IMR-90 (cell line): Measurements from ENCODE around the gene RAPGEF5. TPM values are rescaled to one million over a fixed set of nuclear protein-coding genes. Genes with fewer than 3 reads are reported as not detected.

Source experiments
- ATAC-seq: fragments of 200-7000 bp; cut with Tn5 transposase; 2 replicates; pipeline ENCODE4 v1.9.1; 2020; ENCODE audit warnings: low read depth, mild to moderate bottlenecking, moderate library complexity
- BruUV-seq: library from RNA; stranded (reverse); fragments of 400-500 nt; replicated peaks from 2 replicates; lab custom pipeline; 2021; lab: Mats Ljungman, UMichigan
- CTCF ChIA-PET: fragments of 300-600 bp; formaldehyde crosslinking; extraction: SDS; loops from one replicate; lab custom pipeline; 2021; ENCODE audit warnings: antibody characterized with exemption; lab: Yijun Ruan, JAX
- POLR2A ChIA-PET: fragments of 300-600 bp; sonication (Branson Sonifier 250); formaldehyde crosslinking; loops from one replicate; lab custom pipeline; 2022; ENCODE audit warnings: antibody characterized with exemption; ENCODE audit not compliant: unreplicated experiment; lab: Charles Lee
- DNase-seq: peaks from one replicate; pipeline ENCODE4 v3.0.0; 2013
- H2AFZ ChIP-seq: replicated peaks from 2 replicates; pipeline ENCODE3; 2013; ENCODE audit warnings: low read length, mild to moderate bottlenecking; ENCODE audit not compliant: poor library complexity
- H2AK5ac ChIP-seq: 2 replicates; pipeline ENCODE4 v1.6.1; 2013; ENCODE audit warnings: low read depth, low read length, inconsistent platforms
- H2AK9ac ChIP-seq: replicated peaks from 2 replicates; pipeline ENCODE3; 2013; ENCODE audit warnings: mild to moderate bottlenecking, low read depth, low read length, moderate library complexity; ENCODE audit not compliant: poor library complexity
- H2BK120ac ChIP-seq: 2 replicates; pipeline ENCODE4 v1.6.1; 2013; ENCODE audit warnings: low read depth, low read length, inconsistent platforms
- H2BK15ac ChIP-seq: 3 replicates; pipeline ENCODE4 v1.6.1; 2013; ENCODE audit warnings: low read depth, low read length, inconsistent platforms
- H2BK20ac ChIP-seq: 2 replicates; pipeline ENCODE4 v1.6.1; 2013; ENCODE audit warnings: low read depth, mild to moderate bottlenecking, inconsistent platforms, low read length, moderate library complexity
- H2BK5ac ChIP-seq: 2 replicates; pipeline ENCODE4 v1.6.1; 2013; ENCODE audit warnings: mild to moderate bottlenecking, low read depth, low read length, inconsistent platforms; ENCODE audit not compliant: poor library complexity, severe bottlenecking
- H3K14ac ChIP-seq: replicated peaks from 2 replicates; pipeline ENCODE4 v1.6.1; 2013; ENCODE audit warnings: low read depth, low read length, inconsistent platforms
- H3K18ac ChIP-seq: 2 replicates; pipeline ENCODE4 v1.6.1; 2013; ENCODE audit warnings: low read depth, low read length, control low read depth
- H3K23ac ChIP-seq: 2 replicates; pipeline ENCODE4 v1.6.1; 2013; ENCODE audit warnings: low read depth, low read length, inconsistent platforms
- H3K27ac ChIP-seq: 2 replicates; pipeline ENCODE4 v1.5.1; 2013; ENCODE audit warnings: mild to moderate bottlenecking, control low read depth, low read length; ENCODE audit not compliant: insufficient read depth
- H3K27me3 ChIP-seq: 2 replicates; pipeline ENCODE4 v1.6.1; 2013; ENCODE audit warnings: low read length; ENCODE audit not compliant: control insufficient read depth, insufficient read depth
- H3K36me3 ChIP-seq: 2 replicates; pipeline ENCODE4 v1.6.1; 2013; ENCODE audit warnings: low read length, mixed read lengths; ENCODE audit not compliant: control insufficient read depth, insufficient read depth
- H3K4ac ChIP-seq: 2 replicates; pipeline ENCODE4 v1.6.1; 2013; ENCODE audit warnings: low read depth, low read length, inconsistent platforms
- H3K4me1 ChIP-seq: 2 replicates; pipeline ENCODE4 v1.6.1; 2013; ENCODE audit warnings: low read length, mixed read lengths; ENCODE audit not compliant: control insufficient read depth, insufficient read depth
- H3K4me2 ChIP-seq: 2 replicates; pipeline ENCODE4 v1.6.1; 2013; ENCODE audit warnings: low read depth, mild to moderate bottlenecking, control low read depth, low read length, moderate library complexity
- H3K4me3 ChIP-seq: 2 replicates; pipeline ENCODE4 v1.5.1; 2013; ENCODE audit warnings: low read depth, mild to moderate bottlenecking, control low read depth, low read length, moderate library complexity; ENCODE audit not compliant: insufficient read depth
- H3K56ac ChIP-seq: 2 replicates; pipeline ENCODE4 v1.6.1; 2013; ENCODE audit warnings: low read length, inconsistent platforms; ENCODE audit not compliant: insufficient read depth; ENCODE audit errors: extremely low read depth
- H3K79me1 ChIP-seq, 2 experiments: 2 replicates each; pipeline ENCODE4 v1.6.1; 2013; ENCODE audit warnings: low read length in 2 of 2, inconsistent platforms in 1 of 2, low read depth in 1 of 2
- H3K9ac ChIP-seq: 2 replicates; pipeline ENCODE4 v1.6.1; 2013; ENCODE audit warnings: low read depth, low read length, control low read depth
- H3K9me1 ChIP-seq: 2 replicates; pipeline ENCODE4 v1.6.1; 2013; ENCODE audit warnings: low read length, inconsistent platforms; ENCODE audit not compliant: insufficient read depth
- H3K9me3 ChIP-seq: 2 replicates; pipeline ENCODE4 v1.6.1; 2013; ENCODE audit warnings: low read length; ENCODE audit not compliant: control insufficient read depth, insufficient read depth
- H4K20me1 ChIP-seq: 2 replicates; pipeline ENCODE4 v1.6.1; 2013; ENCODE audit warnings: low read length, inconsistent platforms; ENCODE audit not compliant: insufficient read depth
- H4K5ac ChIP-seq: 2 replicates; pipeline ENCODE4 v1.6.1; 2013; ENCODE audit warnings: mild to moderate bottlenecking, low read depth, low read length, control low read depth
- H4K8ac ChIP-seq, 2 experiments: 2 replicates each; pipeline ENCODE4 v1.6.1; 2013; ENCODE audit warnings: low read depth in 2 of 2, low read length in 2 of 2, control low read depth in 1 of 2, inconsistent platforms in 1 of 2
- H4K91ac ChIP-seq: 2 replicates; pipeline ENCODE4 v1.6.1; 2013; ENCODE audit warnings: low read depth, low read length, inconsistent platforms; ENCODE audit not compliant: insufficient read depth
- CHD1 ChIP-seq: IDR thresholded peaks from 2 replicates; pipeline ENCODE4 v1.6.1; 2012; ENCODE audit warnings: low read depth, low read length, improper control_type of control experiment
- MAFK ChIP-seq: IDR thresholded peaks from 2 replicates; pipeline ENCODE4 v1.6.1; 2012; ENCODE audit warnings: low read depth, low read length, improper control_type of control experiment
- RAD21 ChIP-seq: IDR thresholded peaks from 2 replicates; pipeline ENCODE4 v1.6.1; 2012; ENCODE audit warnings: low read length, improper control_type of control experiment
- RCOR1 ChIP-seq: IDR thresholded peaks from 2 replicates; pipeline ENCODE4 v1.6.1; 2012; ENCODE audit warnings: mild to moderate bottlenecking, low read length, improper control_type of control experiment; ENCODE audit not compliant: insufficient replicate concordance
- RFX5 ChIP-seq: IDR thresholded peaks from 2 replicates; pipeline ENCODE4 v1.8.0; 2012; ENCODE audit warnings: low read depth, mild to moderate bottlenecking, low read length, moderate library complexity
- dilution Hi-C: fragments of 300-500 bp; cut with HindIII; formaldehyde crosslinking; loops from one replicate; pipeline ENCODE4 v1.14.3; 2018; ENCODE audit warnings: low sequenced_read_pairs; ENCODE audit not compliant: unreplicated experiment
- in situ Hi-C: fragments of 300-500 bp; cut with MboI; formaldehyde crosslinking; loops from 3 replicates; pipeline ENCODE4 v1.14.3; 2019; ENCODE audit warnings: low sequenced_read_pairs, inconsistent platforms, mixed read lengths
- intact Hi-C: fragments of 100-400 bp; cut with micrococcal nuclease; formaldehyde crosslinking; loops from 2 replicates; pipeline ENCODE4 v1.10.0; 2022
- polyA plus RNA-seq, 3 experiments: library from polyadenylated mRNA; depleted of rRNA; stranded (reverse); fragments of >200 nt; gene quantifications; 2 replicates each; pipeline ENCODE4 v1.2.3, GENCODE V29; 2012; ENCODE audit warnings: low replicate concordance in 1 of 3
- total RNA-seq: library from RNA; depleted of rRNA; stranded (reverse); fragments of >200 nt; gene quantifications from 2 replicates; pipeline ENCODE4 v1.2.3, GENCODE V29; 2012
- TF ChIP-seq, protein P1 (sequence below): fragments of 150-350 bp; IDR thresholded peaks from 2 replicates; pipeline ENCODE4 v1.6.1; 2016; ENCODE audit warnings: low read depth, mild to moderate bottlenecking, low read length, moderate library complexity, borderline replicate concordance

RAPGEF5 gene
- total and polyA plus RNA-seq, 2 of the 4 experiments (the other 2 are of a cell fraction), result 0.05 to 0.18 TPM

DNA sequence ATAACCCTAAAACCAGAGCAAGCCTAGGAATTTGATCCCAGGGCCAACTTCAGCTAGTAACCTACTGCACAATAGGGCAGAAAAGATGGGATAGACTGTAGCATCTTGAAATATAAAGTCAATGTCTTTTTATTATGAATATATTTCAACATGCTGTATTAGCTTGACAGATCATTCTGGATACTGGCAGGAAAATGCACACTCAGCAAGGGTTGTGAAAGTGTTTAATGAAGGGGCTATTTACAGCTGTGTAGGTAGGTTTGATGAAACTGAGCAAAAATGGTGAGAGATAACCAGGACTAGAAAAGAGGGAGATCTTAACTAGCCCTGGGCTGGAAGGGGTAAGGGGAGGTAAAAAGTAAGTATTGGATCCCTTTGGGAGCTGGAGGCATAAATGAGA lies 156.2 kb downstream of the RAPGEF5 start:
- Histone ChIP-seq H2AFZ (no peak overlapping the region), H2BK15ac (no peak overlapping the region), H3K9me3 (no peaks in the 10 kb centered on the region), H4K8ac (no peak overlapping the region), H2BK5ac (no peak overlapping the region), H2AK5ac (no peak overlapping the region), H3K18ac (no peak overlapping the region), H2AK9ac (no peak overlapping the region), H4K20me1 (no peaks in the 10 kb centered on the region), H4K5ac (no peak overlapping the region), H3K27me3 (peaks cover 4% of the 10 kb centered on the region), H3K9me1 (no peaks in the 10 kb centered on the region), H3K27ac (no peak overlapping the region), H3K4me3 (no peak overlapping the region), H3K4me1 (no peaks in the 10 kb centered on the region), H4K91ac (no peak overlapping the region), H3K56ac (no peak overlapping the region), H2BK20ac (no peak overlapping the region), H3K36me3 (no peaks in the 10 kb centered on the region), H3K23ac (no peak overlapping the region), H2BK120ac (no peak overlapping the region), H3K9ac (no peak overlapping the region), H3K14ac (no peak overlapping the region), H3K79me1 (no peaks in the 10 kb centered on the region), H3K4me2 (no peak overlapping the region), H3K4ac (no peak overlapping the region)
- in situ Hi-C loops, result no loop called here
- ATAC-seq (no peak), DNase-seq (no peak)
- BruUV-seq, result no TSS peak
- ChIA-PET POLR2A (no interaction called here), CTCF (no interaction called here)
- dilution Hi-C loops, result no loop called here
- TF ChIP-seq RAD21, result no peak
- no peak for TF ChIP-seq RFX5
- TF ChIP-seq MAFK, result peak; percentile 44; the same call in 1 of the 2 replicates
- no peak for TF ChIP-seq RCOR1
- no peak for TF ChIP-seq CHD1
- TF ChIP-seq, protein P1, sequence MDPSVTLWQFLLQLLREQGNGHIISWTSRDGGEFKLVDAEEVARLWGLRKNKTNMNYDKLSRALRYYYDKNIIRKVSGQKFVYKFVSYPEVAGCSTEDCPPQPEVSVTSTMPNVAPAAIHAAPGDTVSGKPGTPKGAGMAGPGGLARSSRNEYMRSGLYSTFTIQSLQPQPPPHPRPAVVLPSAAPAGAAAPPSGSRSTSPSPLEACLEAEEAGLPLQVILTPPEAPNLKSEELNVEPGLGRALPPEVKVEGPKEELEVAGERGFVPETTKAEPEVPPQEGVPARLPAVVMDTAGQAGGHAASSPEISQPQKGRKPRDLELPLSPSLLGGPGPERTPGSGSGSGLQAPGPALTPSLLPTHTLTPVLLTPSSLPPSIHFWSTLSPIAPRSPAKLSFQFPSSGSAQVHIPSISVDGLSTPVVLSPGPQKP, result no peak
- intact Hi-C loops, result no loop called here
